ENCODE data around the gene LYPLA2.
"Not testable (repeated sequence)": the region's sequence is repeated elsewhere in the genome, so short reads cannot be mapped to it uniquely, and the experiment has no call there.

LYPLA2 gene

DNA sequence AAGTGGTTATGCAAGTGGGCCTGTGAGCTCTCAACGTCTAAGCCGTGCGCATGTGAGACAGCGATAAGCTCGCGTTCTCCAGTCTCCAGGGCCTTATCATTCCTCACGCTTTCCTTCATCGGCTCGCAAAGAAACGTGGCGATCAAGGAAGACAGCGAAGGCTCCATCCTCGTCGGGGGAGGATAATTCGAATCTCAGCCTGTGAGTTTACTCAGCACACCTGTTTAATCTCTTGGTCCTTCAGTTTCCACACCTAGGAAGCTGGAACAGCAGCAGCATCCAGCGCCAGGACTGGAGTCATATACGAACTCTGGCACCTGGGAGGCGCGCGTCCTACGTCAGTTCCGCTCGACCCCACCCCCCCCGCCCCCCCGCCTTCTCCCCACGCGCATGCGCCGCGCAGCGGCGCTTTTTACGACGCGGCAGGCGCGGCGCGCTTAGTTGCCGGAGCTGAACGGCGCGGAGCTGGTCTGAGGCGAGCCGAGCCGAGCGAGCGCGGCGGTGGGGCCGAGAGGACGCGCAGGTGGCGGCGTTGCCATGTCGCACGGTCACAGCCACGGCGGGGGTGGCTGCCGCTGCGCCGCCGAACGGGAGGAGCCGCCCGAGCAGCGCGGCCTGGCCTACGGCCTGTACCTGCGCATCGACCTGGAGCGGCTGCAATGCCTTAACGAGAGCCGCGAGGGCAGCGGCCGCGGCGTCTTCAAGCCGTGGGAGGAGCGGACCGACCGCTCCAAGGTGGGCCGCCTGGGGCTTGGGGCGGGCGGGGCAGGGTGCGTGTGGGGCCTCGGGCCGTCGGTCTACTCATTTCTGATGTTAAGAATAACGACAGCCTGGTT lies 12.7 kb upstream of the LYPLA2 start, which contains the start of gene PITHD1:
PITHD1 (plus strand) TSS at position 440 of the 836 bp plus-strand sequence; CDS start at position 538, 98 bp downstream.
- H3F3A ChIP-seq (ENCODE audit: control insufficient read depth, insufficient read depth) = 0 out of 2 replicates have a peak, but pooled peaks cover 3% of the 10 kb centered on the region
- peak within 1 kb of the TSS; percentile 99 for H3K4me3 ChIP-seq (ENCODE audit: low read length)
- peak within 1 kb of the TSS; percentile 78 for H3K4me2 ChIP-seq (ENCODE audit: low read length)
- H3K27ac ChIP-seq (ENCODE audit: low read depth, low read length) = peak within 1 kb of the TSS; percentile 37
- H3K9me2 ChIP-seq (replicated peaks; ENCODE audit: control insufficient read depth, low read length) = no peaks in the 10 kb centered on the region
- no peaks in the 10 kb centered on the region for H3K9me3 ChIP-seq (ENCODE audit: control insufficient read depth, insufficient read depth, low read length)
- no peak for TF ChIP-seq EZH2phosphoT487 (IDR thresholded peaks at IDR 0.05; ENCODE audit: borderline replicate concordance, low read length)
- TF ChIP-seq, protein P1, sequence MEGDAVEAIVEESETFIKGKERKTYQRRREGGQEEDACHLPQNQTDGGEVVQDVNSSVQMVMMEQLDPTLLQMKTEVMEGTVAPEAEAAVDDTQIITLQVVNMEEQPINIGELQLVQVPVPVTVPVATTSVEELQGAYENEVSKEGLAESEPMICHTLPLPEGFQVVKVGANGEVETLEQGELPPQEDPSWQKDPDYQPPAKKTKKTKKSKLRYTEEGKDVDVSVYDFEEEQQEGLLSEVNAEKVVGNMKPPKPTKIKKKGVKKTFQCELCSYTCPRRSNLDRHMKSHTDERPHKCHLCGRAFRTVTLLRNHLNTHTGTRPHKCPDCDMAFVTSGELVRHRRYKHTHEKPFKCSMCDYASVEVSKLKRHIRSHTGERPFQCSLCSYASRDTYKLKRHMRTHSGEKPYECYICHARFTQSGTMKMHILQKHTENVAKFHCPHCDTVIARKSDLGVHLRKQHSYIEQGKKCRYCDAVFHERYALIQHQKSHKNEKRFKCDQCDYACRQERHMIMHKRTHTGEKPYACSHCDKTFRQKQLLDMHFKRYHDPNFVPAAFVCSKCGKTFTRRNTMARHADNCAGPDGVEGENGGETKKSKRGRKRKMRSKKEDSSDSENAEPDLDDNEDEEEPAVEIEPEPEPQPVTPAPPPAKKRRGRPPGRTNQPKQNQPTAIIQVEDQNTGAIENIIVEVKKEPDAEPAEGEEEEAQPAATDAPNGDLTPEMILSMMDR (IDR thresholded peaks at IDR 0.05; ENCODE audit: low read depth, low read length, poor library complexity, severe bottlenecking) = no peak
- peaks cover 32% of the 10 kb centered on the region for H3K4me1 ChIP-seq (ENCODE audit: control insufficient read depth, low read length)
- peaks cover 86% of the 10 kb centered on the region for H3K79me2 ChIP-seq (ENCODE audit: control insufficient read depth, low read length)
- H4K20me1 ChIP-seq (ENCODE audit: control insufficient read depth, insufficient read depth, low read depth, low read length) = peaks cover 6% of the 10 kb centered on the region; the same call in 1 of the 2 replicates
- H3K27me3 ChIP-seq (ENCODE audit: control insufficient read depth, low read length) = no peaks in the 10 kb centered on the region
- peaks cover 38% of the 10 kb centered on the region for H3K36me3 ChIP-seq (ENCODE audit: control insufficient read depth, low read length)

DNA sequence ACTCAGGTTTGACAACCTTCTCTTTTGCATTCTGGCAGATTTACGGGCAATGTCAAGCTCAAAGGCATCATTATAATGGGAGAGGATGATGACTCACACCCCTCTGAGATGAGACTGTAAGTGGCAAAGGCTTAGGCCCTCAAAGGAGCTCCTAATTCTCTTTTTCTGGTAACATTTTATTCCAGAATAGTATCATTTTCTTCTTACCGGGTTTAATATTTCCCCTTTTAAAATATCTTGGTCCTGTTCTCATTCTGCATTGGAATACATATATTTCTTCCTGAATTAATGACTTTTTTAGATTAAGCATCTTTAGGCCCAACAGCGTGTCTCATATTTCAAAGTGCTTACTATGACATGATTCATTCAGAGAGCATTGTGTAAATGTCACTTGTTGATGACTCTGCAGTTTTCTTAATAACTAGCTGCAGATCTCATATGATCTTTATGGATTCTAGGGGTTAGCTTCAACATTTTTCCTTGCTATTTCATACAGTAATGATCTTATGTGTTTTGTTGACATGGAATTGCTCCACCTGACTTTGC lies 11.0 kb upstream of the LYPLA2 start:
- Histone ChIP-seq H3K27ac (ENCODE audit: low read depth, low read length) (no peak overlapping the region), H3K36me3 (ENCODE audit: control insufficient read depth, low read length) (peaks cover 50% of the 10 kb centered on the region), H3F3A (ENCODE audit: control insufficient read depth, insufficient read depth) (peaks cover 2% of the 10 kb centered on the region; the same call in 1 of the 2 replicates), H3K27me3 (ENCODE audit: control insufficient read depth, low read length) (no peaks in the 10 kb centered on the region), H3K9me2 (replicated peaks; ENCODE audit: control insufficient read depth, low read length) (no peaks in the 10 kb centered on the region), H3K79me2 (ENCODE audit: control insufficient read depth, low read length) (peaks cover 81% of the 10 kb centered on the region), H3K9me3 (ENCODE audit: control insufficient read depth, insufficient read depth, low read length) (no peaks in the 10 kb centered on the region), H3K4me1 (ENCODE audit: control insufficient read depth, low read length) (peaks cover 32% of the 10 kb centered on the region), H3K4me2 (ENCODE audit: low read length) (peak overlapping the region; percentile 78), H3K4me3 (ENCODE audit: low read length) (peak overlapping the region; percentile 99; the same call in 1 of the 2 replicates), H4K20me1 (ENCODE audit: control insufficient read depth, insufficient read depth, low read depth, low read length) (peaks cover 6% of the 10 kb centered on the region; the same call in 1 of the 2 replicates)
- TF ChIP-seq, protein P1 (IDR thresholded peaks at IDR 0.05; ENCODE audit: low read depth, low read length, poor library complexity, severe bottlenecking) = no peak
- no peak for TF ChIP-seq EZH2phosphoT487 (IDR thresholded peaks at IDR 0.05; ENCODE audit: borderline replicate concordance, low read length)

DNA sequence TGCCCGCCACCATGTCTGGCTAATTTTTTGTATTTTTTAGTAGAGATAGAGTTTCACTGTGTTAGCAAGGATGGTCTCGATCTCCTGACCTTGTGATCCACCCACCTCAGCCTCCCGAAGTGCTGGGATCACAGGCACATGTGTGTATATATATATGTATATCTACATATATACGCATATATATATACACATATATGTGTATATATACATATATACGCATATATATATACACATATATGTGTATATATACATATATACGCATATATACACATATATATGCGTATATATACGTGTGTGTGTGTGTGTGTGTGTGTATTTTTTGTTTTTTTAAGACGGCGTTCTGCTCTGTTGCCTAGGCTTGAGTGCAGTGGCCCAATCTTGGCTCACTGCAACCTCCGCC lies 7.8 kb upstream of the LYPLA2 start:
- H3K4me3 ChIP-seq (ENCODE audit: low read length); H3K4me2 ChIP-seq (ENCODE audit: low read length); H3K27me3 ChIP-seq (ENCODE audit: control insufficient read depth, low read length); H3F3A ChIP-seq (ENCODE audit: control insufficient read depth, insufficient read depth); H3K9me3 ChIP-seq (ENCODE audit: control insufficient read depth, insufficient read depth, low read length); H3K9me2 ChIP-seq (replicated peaks; ENCODE audit: control insufficient read depth, low read length); H4K20me1 ChIP-seq (ENCODE audit: control insufficient read depth, insufficient read depth, low read depth, low read length); H3K27ac ChIP-seq (ENCODE audit: low read depth, low read length): not testable (repeated sequence)
- H3K36me3 ChIP-seq (ENCODE audit: control insufficient read depth, low read length) = peaks cover 80% of the 10 kb centered on the region
- peaks cover 57% of the 10 kb centered on the region for H3K79me2 ChIP-seq (ENCODE audit: control insufficient read depth, low read length)
- H3K4me1 ChIP-seq (ENCODE audit: control insufficient read depth, low read length) = peaks cover 15% of the 10 kb centered on the region

DNA sequence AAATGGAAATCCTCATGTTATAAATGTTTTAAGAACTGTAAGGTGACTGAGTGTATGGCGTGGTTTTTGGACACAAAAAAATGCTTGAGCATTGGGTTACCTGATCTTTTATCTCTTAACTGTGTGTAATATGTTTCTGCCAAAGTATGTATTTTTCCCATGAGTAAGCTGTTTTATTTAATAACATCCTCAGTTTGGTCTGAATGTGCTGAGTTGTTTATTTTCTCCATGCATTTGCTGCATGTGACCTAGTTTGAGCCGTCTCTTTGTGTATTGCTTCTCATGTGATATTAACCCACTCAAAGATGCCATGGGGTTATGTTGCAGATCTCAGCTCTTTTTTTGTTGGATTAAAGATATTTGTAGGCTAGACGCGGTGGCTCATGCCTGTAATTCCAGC lies 6.1 kb upstream of the LYPLA2 start:
- H3F3A ChIP-seq (ENCODE audit: control insufficient read depth, insufficient read depth) = peaks cover 15% of the 10 kb centered on the region
- peaks cover 68% of the 10 kb centered on the region for H3K36me3 ChIP-seq (ENCODE audit: control insufficient read depth, low read length)
- H3K9me2 ChIP-seq (replicated peaks; ENCODE audit: control insufficient read depth, low read length) = no peaks in the 10 kb centered on the region
- H4K20me1 ChIP-seq (ENCODE audit: control insufficient read depth, insufficient read depth, low read depth, low read length) = 0 out of 2 replicates have a peak, but pooled peaks cover 5% of the 10 kb centered on the region
- TF ChIP-seq, protein P1 (IDR thresholded peaks at IDR 0.05; ENCODE audit: low read depth, low read length, poor library complexity, severe bottlenecking) = no peak
- no peak for TF ChIP-seq EZH2phosphoT487 (IDR thresholded peaks at IDR 0.05; ENCODE audit: borderline replicate concordance, low read length)
- H3K27ac ChIP-seq (ENCODE audit: low read depth, low read length) = no peak overlapping the region
- no peaks in the 10 kb centered on the region for H3K9me3 ChIP-seq (ENCODE audit: control insufficient read depth, insufficient read depth, low read length)
- H3K4me2 ChIP-seq (ENCODE audit: low read length) = no peak overlapping the region
- peaks cover 40% of the 10 kb centered on the region for H3K79me2 ChIP-seq (ENCODE audit: control insufficient read depth, low read length)
- no peak overlapping the region for H3K4me3 ChIP-seq (ENCODE audit: low read length)
- H3K27me3 ChIP-seq (ENCODE audit: control insufficient read depth, low read length) = no peaks in the 10 kb centered on the region
- H3K4me1 ChIP-seq (ENCODE audit: control insufficient read depth, low read length) = peaks cover 4% of the 10 kb centered on the region

All from DOHH2 (cell line).